ENCODE results near the gene IL9R.
"Not testable (repeated sequence)": the region's sequence is repeated elsewhere in the genome, so short reads cannot be mapped to it uniquely, and the experiment has no call there.

IL9R gene

GRCh38 chrX:155971658-155972057, 25.8 kb upstream of the IL9R start:
- H3K27ac Mint-ChIP-seq; intact Hi-C loops (cut with micrococcal nuclease): not testable (repeated sequence)

GRCh38 chrX:155972241-155972640, 25.3 kb upstream of the IL9R start:
- H3K9me3 Mint-ChIP-seq: peaks cover 27% of the 10 kb centered on the region
- H3K36me3 Mint-ChIP-seq (ENCODE audit: low read depth); H3K27ac Mint-ChIP-seq; H3K4me3 Mint-ChIP-seq; H3K27me3 Mint-ChIP-seq; H3K4me1 Mint-ChIP-seq (ENCODE audit: low read depth); intact Hi-C loops (cut with micrococcal nuclease): not testable (repeated sequence)

More at GRCh38 chrX:155971658-155972057, 25.8 kb upstream of the IL9R start:
- H3K9me3 Mint-ChIP-seq: peaks cover 27% of the 10 kb centered on the region
- H3K27me3 Mint-ChIP-seq; H3K4me3 Mint-ChIP-seq; H3K36me3 Mint-ChIP-seq (ENCODE audit: low read depth); H3K4me1 Mint-ChIP-seq (ENCODE audit: low read depth): not testable (repeated sequence)

DNA sequence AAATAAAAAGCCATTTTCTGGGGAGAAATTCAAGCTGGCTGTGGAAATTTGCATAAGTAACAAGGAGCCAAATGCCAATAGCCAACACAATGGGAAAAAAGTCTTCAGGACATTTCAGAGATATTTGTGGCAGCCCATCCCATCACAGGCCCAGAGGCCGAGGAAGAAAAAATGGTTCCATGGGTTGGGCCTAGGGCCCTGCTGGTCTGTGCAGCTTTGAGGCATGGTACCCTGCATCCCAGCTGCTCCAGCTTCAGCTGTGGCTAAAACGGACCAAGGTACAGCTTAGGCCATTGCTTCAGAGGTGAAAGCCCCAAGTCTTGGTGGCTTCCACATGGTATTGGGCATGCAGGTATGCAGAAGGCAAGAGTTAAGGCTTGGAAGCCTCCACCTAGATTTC, 14.2 kb upstream of the IL9R start:
- no peaks in the 10 kb centered on the region for H3K4me1 Mint-ChIP-seq (ENCODE audit: low read depth)
- no peaks in the 10 kb centered on the region for H3K36me3 Mint-ChIP-seq (ENCODE audit: low read depth)
- no peak overlapping the region for H3K4me3 Mint-ChIP-seq
- H3K27me3 Mint-ChIP-seq: no peaks in the 10 kb centered on the region
- intact Hi-C loops (cut with micrococcal nuclease): no loop called here
- no peaks in the 10 kb centered on the region for H3K9me3 Mint-ChIP-seq
- no peak overlapping the region for H3K27ac Mint-ChIP-seq

DNA sequence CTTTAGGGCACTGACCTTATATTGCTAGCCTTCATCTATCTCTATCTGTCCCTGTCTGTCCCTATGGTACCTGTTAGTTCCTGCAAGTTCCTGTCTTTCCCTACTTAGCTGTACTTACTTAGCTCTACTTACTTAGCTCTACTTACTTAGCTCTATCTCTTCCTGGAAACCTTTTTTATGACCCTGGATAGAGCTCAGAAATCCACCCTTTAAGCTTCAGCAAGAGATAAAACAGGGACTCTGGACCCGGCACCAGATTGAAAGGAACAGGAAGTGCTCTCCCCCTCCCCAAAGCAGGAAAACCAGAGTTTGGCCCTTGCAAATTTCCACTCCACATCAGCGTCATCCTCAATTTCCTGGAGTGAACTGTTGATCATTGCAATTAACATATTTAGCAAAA, 12.3 kb upstream of the IL9R start:
- H3K27ac Mint-ChIP-seq: no peak overlapping the region

GRCh38 chrX:155986995-155987394, 10.5 kb upstream of the IL9R start:
- H3K36me3 Mint-ChIP-seq (ENCODE audit: low read depth); H3K27ac Mint-ChIP-seq; H3K9me3 Mint-ChIP-seq; H3K4me3 Mint-ChIP-seq; intact Hi-C loops (cut with micrococcal nuclease); H3K27me3 Mint-ChIP-seq; H3K4me1 Mint-ChIP-seq (ENCODE audit: low read depth): not testable (repeated sequence)

More for the DNA sequence above, 12.3 kb upstream of the IL9R start:
- no peaks in the 10 kb centered on the region for H3K36me3 Mint-ChIP-seq (ENCODE audit: low read depth)
- no peaks in the 10 kb centered on the region for H3K27me3 Mint-ChIP-seq
- H3K9me3 Mint-ChIP-seq: no peaks in the 10 kb centered on the region
- H3K4me1 Mint-ChIP-seq (ENCODE audit: low read depth): no peaks in the 10 kb centered on the region
- intact Hi-C loops (cut with micrococcal nuclease): no loop called here
- no peak overlapping the region for H3K4me3 Mint-ChIP-seq

DNA sequence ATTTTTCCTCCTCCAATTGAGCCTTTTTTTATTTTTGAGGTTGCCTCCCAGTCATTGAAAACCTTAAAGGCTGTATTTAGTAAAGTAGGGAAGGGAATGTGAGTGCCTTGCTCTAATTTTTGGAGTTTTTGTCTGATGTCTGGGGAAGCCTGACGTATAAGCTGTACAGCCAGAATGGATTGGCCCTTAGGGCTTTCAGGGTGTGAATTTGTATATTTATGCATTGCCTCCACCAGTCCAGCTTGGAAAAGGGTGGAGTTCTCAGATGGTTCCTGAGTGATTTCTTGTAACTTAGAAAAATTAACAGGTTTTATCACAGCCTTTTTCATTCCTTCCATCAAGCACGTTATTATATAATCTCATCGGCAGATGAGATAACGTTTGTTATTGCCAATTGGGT, 8.6 kb upstream of the IL9R start:
- intact Hi-C loops (cut with micrococcal nuclease): no loop called here
- Mint-ChIP-seq H3K4me3 (no peak overlapping the region), H3K9me3 (no peaks in the 10 kb centered on the region), H3K27me3 (no peaks in the 10 kb centered on the region), H3K4me1 (ENCODE audit: low read depth) (no peaks in the 10 kb centered on the region), H3K36me3 (ENCODE audit: low read depth) (no peaks in the 10 kb centered on the region), H3K27ac (no peak overlapping the region)

- Mint-ChIP-seq H3K27ac (no peak overlapping the region), H3K4me1 (ENCODE audit: low read depth) (no peaks in the 10 kb centered on the region), H3K27me3 (no peaks in the 10 kb centered on the region)
Observed at GRCh38 chrX:155993421-155993820, 4.1 kb upstream of the IL9R start.

GRCh38 chrX:155995321-155995875, 2.1 kb upstream of the IL9R start:
- Mint-ChIP-seq H3K36me3 (ENCODE audit: low read depth) (no peaks in the 10 kb centered on the region), H3K27me3 (no peaks in the 10 kb centered on the region)

More at GRCh38 chrX:155993421-155993820, 4.1 kb upstream of the IL9R start:
- Mint-ChIP-seq H3K4me3 (no peak overlapping the region), H3K36me3 (ENCODE audit: low read depth) (no peaks in the 10 kb centered on the region), H3K9me3 (no peaks in the 10 kb centered on the region)
- intact Hi-C loops (cut with micrococcal nuclease): no loop called here

DNA sequence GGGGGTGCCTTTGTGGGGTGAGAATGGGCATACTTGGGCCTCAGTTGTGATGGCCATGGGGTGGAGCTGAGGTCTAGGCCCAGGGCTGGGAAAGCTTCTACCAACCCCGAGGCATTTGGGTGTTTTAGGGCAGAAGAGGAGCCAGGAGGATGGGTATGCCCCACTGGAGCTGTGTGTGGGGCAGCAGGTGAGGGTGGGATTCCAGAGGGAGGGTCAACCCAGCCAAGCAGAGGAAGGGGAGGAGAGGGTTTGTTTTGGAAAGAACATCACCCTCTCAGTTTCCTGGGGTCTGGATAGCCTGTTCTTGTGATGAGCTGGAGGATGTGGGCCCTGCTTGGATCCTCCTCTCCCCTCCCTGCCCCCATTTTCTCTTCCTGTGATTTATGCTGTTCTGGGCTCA, 620 bp downstream of the IL9R start:
- H3K4me3 Mint-ChIP-seq: no peak overlapping the region
- intact Hi-C loops (cut with micrococcal nuclease): no loop called here
- H3K27me3 Mint-ChIP-seq: no peaks in the 10 kb centered on the region
- no peaks in the 10 kb centered on the region for H3K4me1 Mint-ChIP-seq (ENCODE audit: low read depth)
- H3K27ac Mint-ChIP-seq: no peak overlapping the region
- no peaks in the 10 kb centered on the region for H3K36me3 Mint-ChIP-seq (ENCODE audit: low read depth)
- no peaks in the 10 kb centered on the region for H3K9me3 Mint-ChIP-seq

More at GRCh38 chrX:155995321-155995875, 2.1 kb upstream of the IL9R start:
- no peaks in the 10 kb centered on the region for H3K9me3 Mint-ChIP-seq
- no peak overlapping the region for H3K27ac Mint-ChIP-seq
- no peaks in the 10 kb centered on the region for H3K4me1 Mint-ChIP-seq (ENCODE audit: low read depth)
- H3K4me3 Mint-ChIP-seq: no peak overlapping the region
- intact Hi-C loops (cut with micrococcal nuclease): no loop called here

DNA sequence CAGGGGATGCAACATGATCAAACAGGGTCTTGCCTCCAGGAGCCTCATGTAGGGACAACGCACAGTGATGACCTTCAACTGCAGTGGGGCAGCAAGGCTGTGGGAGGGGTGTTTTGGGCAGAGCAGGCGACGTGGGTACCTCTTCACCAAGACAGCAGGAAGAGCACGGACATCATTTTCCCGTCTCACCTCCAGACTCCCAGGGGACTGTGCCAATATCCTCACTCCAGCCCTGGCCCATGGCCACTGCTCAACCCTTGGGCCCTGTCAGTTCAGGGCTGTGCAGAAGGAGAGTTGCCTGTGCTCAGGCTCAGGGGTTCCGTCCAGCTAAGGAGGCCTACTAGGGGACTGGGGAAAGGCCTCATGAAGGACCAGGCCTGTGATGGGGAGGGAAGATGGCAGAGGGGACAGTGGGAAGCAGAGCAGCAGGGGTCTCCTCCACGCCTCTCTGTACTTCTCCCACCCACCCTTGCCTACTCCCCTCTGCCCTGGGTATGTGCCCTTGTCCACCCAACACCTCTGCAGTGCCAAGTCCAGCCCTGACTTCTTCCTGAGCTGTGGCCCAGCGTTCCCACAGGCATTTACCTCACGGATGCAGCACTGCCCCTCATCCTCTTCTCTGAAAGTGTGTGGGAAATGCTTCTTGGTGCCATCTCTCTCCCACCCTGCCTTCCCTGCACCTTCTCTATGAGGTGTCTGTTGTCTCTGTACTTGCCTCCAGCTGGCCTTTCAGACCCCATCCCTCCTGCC, 1.4 kb downstream of the IL9R start:
- Mint-ChIP-seq H3K36me3 (ENCODE audit: low read depth) (no peaks in the 10 kb centered on the region), H3K4me3 (no peak overlapping the region), H3K27ac (no peak overlapping the region), H3K4me1 (ENCODE audit: low read depth) (no peaks in the 10 kb centered on the region), H3K9me3 (no peaks in the 10 kb centered on the region), H3K27me3 (no peaks in the 10 kb centered on the region)
- intact Hi-C loops (cut with micrococcal nuclease): no loop called here

DNA sequence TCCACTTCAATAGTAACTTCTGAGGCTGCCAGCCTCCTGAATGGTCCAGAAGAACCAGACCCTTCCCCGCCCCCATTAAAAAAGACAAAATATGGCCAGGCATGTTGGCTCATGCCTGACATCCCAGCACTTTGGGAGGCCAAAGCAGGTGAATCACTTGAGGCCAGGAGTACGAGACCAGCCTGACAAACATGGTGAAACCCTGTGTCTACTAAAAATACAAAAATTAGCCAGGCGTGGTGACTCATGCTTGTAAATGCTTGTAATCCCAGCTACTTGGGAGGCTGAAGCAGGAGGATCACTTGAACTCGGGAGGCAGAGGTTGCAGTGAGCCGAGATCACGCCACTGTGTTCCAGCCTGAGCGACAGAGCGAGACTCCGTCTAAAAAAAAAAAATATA, 2.3 kb downstream of the IL9R start:
- intact Hi-C loops (cut with micrococcal nuclease); H3K9me3 Mint-ChIP-seq; H3K36me3 Mint-ChIP-seq (ENCODE audit: low read depth); H3K27ac Mint-ChIP-seq; H3K27me3 Mint-ChIP-seq; H3K4me1 Mint-ChIP-seq (ENCODE audit: low read depth); H3K4me3 Mint-ChIP-seq: not testable (repeated sequence)

DNA sequence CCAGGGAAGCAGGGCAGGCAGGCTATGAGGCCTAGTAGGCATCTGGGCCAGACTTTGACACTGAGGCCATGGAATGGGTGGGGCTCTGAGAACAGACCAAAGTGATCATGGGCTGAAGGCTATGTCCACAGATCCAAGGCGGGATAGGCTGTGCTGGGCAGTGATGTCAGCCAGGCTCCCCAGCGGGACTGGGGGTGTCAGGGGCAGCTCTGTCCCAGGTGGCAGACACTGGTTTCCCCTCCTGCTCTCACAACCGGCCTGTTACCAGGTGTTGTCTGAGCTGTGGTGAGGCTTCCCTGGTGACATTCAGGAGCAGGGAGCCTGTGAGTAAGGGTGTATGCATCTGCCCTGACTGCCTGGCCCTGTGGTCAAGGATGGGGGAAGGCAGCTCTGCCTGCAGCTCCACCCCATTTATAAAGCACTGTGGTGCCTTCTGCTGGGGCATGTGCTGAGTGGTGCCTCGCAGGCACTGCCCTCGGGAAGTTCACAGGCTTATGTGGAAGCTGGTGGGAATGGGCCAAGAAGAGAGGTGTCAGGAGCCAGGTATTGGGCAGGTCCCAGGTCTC, 2.9 kb downstream of the IL9R start:
- H3K27ac Mint-ChIP-seq: no peak overlapping the region

GRCh38 chrX:156001001-156001666, 3.6 kb downstream of the IL9R start:
- Mint-ChIP-seq H3K4me1 (ENCODE audit: low read depth) (no peaks in the 10 kb centered on the region), H3K27ac (no peak overlapping the region), H3K27me3 (no peaks in the 10 kb centered on the region), H3K36me3 (ENCODE audit: low read depth) (no peaks in the 10 kb centered on the region), H3K9me3 (no peaks in the 10 kb centered on the region), H3K4me3 (no peak overlapping the region)
- intact Hi-C loops (cut with micrococcal nuclease): no loop called here

More for the DNA sequence above, 2.9 kb downstream of the IL9R start:
- H3K36me3 Mint-ChIP-seq (ENCODE audit: low read depth): no peaks in the 10 kb centered on the region
- H3K4me1 Mint-ChIP-seq (ENCODE audit: low read depth): no peaks in the 10 kb centered on the region
- H3K9me3 Mint-ChIP-seq: no peaks in the 10 kb centered on the region
- no peak overlapping the region for H3K4me3 Mint-ChIP-seq
- intact Hi-C loops (cut with micrococcal nuclease): no loop called here
- H3K27me3 Mint-ChIP-seq: no peaks in the 10 kb centered on the region

GRCh38 chrX:156001667-156002021, 4.1 kb downstream of the IL9R start:
- no peak overlapping the region for H3K4me3 Mint-ChIP-seq
- H3K36me3 Mint-ChIP-seq (ENCODE audit: low read depth): no peaks in the 10 kb centered on the region
- H3K9me3 Mint-ChIP-seq: no peaks in the 10 kb centered on the region
- H3K27me3 Mint-ChIP-seq: no peaks in the 10 kb centered on the region
- no peak overlapping the region for H3K27ac Mint-ChIP-seq
- intact Hi-C loops (cut with micrococcal nuclease): no loop called here
- H3K4me1 Mint-ChIP-seq (ENCODE audit: low read depth): no peaks in the 10 kb centered on the region

All from dendritic cell treated with granulocyte-macrophage colony-stimulating factor and Interleukin-4, amounts not matched to agents 40 ng/mL and 50 ng/mL, for 4 days (primary cell).